ENCODE data around the gene VAMP3.

DNA sequence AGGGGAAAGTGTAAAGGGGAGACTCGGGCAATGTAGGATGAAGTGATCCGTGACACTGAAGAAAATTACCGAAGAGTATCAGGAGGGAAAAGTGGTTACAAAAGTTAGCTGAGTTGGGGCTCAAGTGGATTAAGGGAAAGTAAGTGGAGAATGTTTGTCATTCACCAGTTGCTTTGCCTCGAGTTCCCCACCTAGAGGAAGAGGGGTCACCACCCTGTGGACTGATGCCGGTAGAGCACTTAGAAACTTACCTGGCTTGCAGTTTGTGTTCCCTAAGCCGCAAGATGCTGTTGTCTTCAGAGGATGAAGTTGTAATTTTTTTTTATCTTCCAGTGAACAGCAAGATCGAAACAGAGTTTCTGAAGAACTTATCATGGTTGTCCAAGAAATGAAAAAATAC lies 14.0 kb downstream of the VAMP3 start:
- TF ChIP-seq, protein P1, sequence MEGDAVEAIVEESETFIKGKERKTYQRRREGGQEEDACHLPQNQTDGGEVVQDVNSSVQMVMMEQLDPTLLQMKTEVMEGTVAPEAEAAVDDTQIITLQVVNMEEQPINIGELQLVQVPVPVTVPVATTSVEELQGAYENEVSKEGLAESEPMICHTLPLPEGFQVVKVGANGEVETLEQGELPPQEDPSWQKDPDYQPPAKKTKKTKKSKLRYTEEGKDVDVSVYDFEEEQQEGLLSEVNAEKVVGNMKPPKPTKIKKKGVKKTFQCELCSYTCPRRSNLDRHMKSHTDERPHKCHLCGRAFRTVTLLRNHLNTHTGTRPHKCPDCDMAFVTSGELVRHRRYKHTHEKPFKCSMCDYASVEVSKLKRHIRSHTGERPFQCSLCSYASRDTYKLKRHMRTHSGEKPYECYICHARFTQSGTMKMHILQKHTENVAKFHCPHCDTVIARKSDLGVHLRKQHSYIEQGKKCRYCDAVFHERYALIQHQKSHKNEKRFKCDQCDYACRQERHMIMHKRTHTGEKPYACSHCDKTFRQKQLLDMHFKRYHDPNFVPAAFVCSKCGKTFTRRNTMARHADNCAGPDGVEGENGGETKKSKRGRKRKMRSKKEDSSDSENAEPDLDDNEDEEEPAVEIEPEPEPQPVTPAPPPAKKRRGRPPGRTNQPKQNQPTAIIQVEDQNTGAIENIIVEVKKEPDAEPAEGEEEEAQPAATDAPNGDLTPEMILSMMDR (IDR thresholded peaks at IDR 0.05), result no peak
- no peak for TF ChIP-seq EP300 (IDR thresholded peaks at IDR 0.05; ENCODE audit: low read depth)
- TF ChIP-seq POLR2AphosphoS5 (IDR thresholded peaks at IDR 0.05), result no peak

Data from transverse colon (tissue), 4 donors.